A673 (cell line): ENCODE data around the gene KCTD5. TPM values are rescaled to one million over a fixed set of nuclear protein-coding genes. Genes with fewer than 3 reads are reported as not detected.

Experiments used
- BruUV-seq: library from RNA; stranded (reverse); fragments of 400-500 nt; replicated peaks from 2 replicates; lab custom pipeline; 2021; lab: Mats Ljungman, UMichigan
- CTCF ChIA-PET: fragments of 300-600 bp; sonication (Branson Sonifier 250); formaldehyde crosslinking; loops from one replicate; lab custom pipeline; 2022; ENCODE audit warnings: antibody characterized with exemption; lab: Charles Lee
- POLR2A ChIA-PET: fragments of 300-600 bp; sonication (Branson Sonifier 250); formaldehyde crosslinking; loops from one replicate; lab custom pipeline; 2022; ENCODE audit warnings: antibody characterized with exemption; ENCODE audit not compliant: low non-redundant PET; lab: Charles Lee
- DNase-seq: peaks from one replicate; pipeline ENCODE4 v3.0.0-alpha.2; 2015; ENCODE audit warnings: low spot score
- H3K27ac ChIP-seq: fragments of 200-600 bp; sonication (generic); 2 replicates; pipeline ENCODE4 v1.5.1; 2016; ENCODE audit warnings: mixed run types, low read depth, mild to moderate bottlenecking, mixed read lengths, antibody characterized with exemption, low read length; ENCODE audit not compliant: poor library complexity, severe bottlenecking
- H3K27me3 ChIP-seq: fragments of 200-600 bp; sonication (generic); replicated peaks from 2 replicates; pipeline ENCODE4 v1.6.1; 2017; ENCODE audit warnings: mixed run types, low read depth, mild to moderate bottlenecking, mixed read lengths, antibody characterized with exemption, low read length; ENCODE audit not compliant: insufficient read depth, poor library complexity
- H3K36me3 ChIP-seq: fragments of 200-600 bp; sonication (generic); 2 replicates; pipeline ENCODE4 v1.6.1; 2016; ENCODE audit warnings: mixed run types, mild to moderate bottlenecking, mixed read lengths, antibody characterized with exemption, low read length; ENCODE audit not compliant: insufficient read depth, poor library complexity, severe bottlenecking
- H3K4me1 ChIP-seq: fragments of 200-600 bp; sonication (generic); 2 replicates; pipeline ENCODE4 v1.6.1; 2017; ENCODE audit warnings: mixed run types, mild to moderate bottlenecking, mixed read lengths, antibody characterized with exemption, low read length; ENCODE audit not compliant: insufficient read depth, poor library complexity, severe bottlenecking
- H3K4me3 ChIP-seq: fragments of 200-600 bp; sonication (generic); 2 replicates; pipeline ENCODE4 v1.5.1; 2016; ENCODE audit warnings: low read depth, mixed run types, mild to moderate bottlenecking, mixed read lengths, low read length; ENCODE audit not compliant: poor library complexity, severe bottlenecking
- H3K9me3 ChIP-seq: fragments of 200-600 bp; sonication (generic); 2 replicates; pipeline ENCODE4 v1.6.1; 2016; ENCODE audit warnings: mixed run types, low read depth, mild to moderate bottlenecking, mixed read lengths, antibody characterized with exemption, low read length; ENCODE audit not compliant: poor library complexity, severe bottlenecking
- CTCF ChIP-seq: fragments of 300-800, 200-600 bp; sonication (generic); conservative IDR thresholded peaks from 2 replicates; pipeline ENCODE4 v1.5.1; 2017; ENCODE audit warnings: low read depth, mild to moderate bottlenecking, antibody characterized with exemption, low read length, moderate library complexity, mixed read lengths
- EZH2 ChIP-seq: fragments of 200-600 bp; sonication (generic); IDR thresholded peaks from 2 replicates; pipeline ENCODE4 v1.6.1; 2017; ENCODE audit warnings: borderline replicate concordance, low read depth, mild to moderate bottlenecking, mixed read lengths, antibody characterized with exemption, low read length; ENCODE audit not compliant: poor library complexity, severe bottlenecking
- intact Hi-C: fragments of 100-400 bp; cut with micrococcal nuclease; formaldehyde crosslinking; loops from one replicate; pipeline ENCODE4 v1.10.0; 2022; ENCODE audit not compliant: unreplicated experiment
- total RNA-seq: library from RNA; stranded (reverse); gene quantifications from 2 replicates; pipeline ENCODE4 v1.2.3, GENCODE V29; 2021

Gene KCTD5
- total RNA-seq, 1 experiment from 2014 or later, result 35.6 TPM

- BruUV-seq, result no TSS peak
- CTCF ChIA-PET, result no interaction called here
- no peak for DNase-seq
- intact Hi-C loops, result no loop called here
- Histone ChIP-seq H3K36me3 (peaks cover 19% of the 10 kb centered on the region), H3K4me3 (no peak overlapping the region), H3K4me1 (no peaks in the 10 kb centered on the region), H3K9me3 (no peaks in the 10 kb centered on the region), H3K27me3 (no peaks in the 10 kb centered on the region), H3K27ac (no peak overlapping the region)
- no peak for TF ChIP-seq EZH2
- POLR2A ChIA-PET, result no interaction called here
These were observed 22.6 kb downstream of the KCTD5 start for GRCh38 chr16:2704983-2705275.

- ChIA-PET CTCF (no interaction called here), POLR2A (no interaction called here)
- Histone ChIP-seq H3K27ac (no peak overlapping the region), H3K36me3 (peaks cover 19% of the 10 kb centered on the region), H3K9me3 (no peaks in the 10 kb centered on the region), H3K27me3 (no peaks in the 10 kb centered on the region), H3K4me1 (no peaks in the 10 kb centered on the region), H3K4me3 (no peak overlapping the region)
- no peak for TF ChIP-seq CTCF
- no peak for TF ChIP-seq EZH2
- intact Hi-C loops, result no loop called here
- DNase-seq, result no peak
- BruUV-seq, result no TSS peak
These were observed 23.0 kb downstream of the KCTD5 start for GRCh38 chr16:2705351-2705750.

- no TSS peak for BruUV-seq
- Histone ChIP-seq H3K36me3 (peaks cover 19% of the 10 kb centered on the region), H3K27ac (no peak overlapping the region), H3K27me3 (no peaks in the 10 kb centered on the region), H3K4me3 (no peak overlapping the region), H3K9me3 (no peaks in the 10 kb centered on the region), H3K4me1 (no peaks in the 10 kb centered on the region)
- no peak for DNase-seq
- ChIA-PET CTCF (no interaction called here), POLR2A (no interaction called here)
- intact Hi-C loops, result no loop called here
- no peak for TF ChIP-seq CTCF
- no peak for TF ChIP-seq EZH2
These were observed 23.8 kb downstream of the KCTD5 start for GRCh38 chr16:2706085-2706484.

DNA sequence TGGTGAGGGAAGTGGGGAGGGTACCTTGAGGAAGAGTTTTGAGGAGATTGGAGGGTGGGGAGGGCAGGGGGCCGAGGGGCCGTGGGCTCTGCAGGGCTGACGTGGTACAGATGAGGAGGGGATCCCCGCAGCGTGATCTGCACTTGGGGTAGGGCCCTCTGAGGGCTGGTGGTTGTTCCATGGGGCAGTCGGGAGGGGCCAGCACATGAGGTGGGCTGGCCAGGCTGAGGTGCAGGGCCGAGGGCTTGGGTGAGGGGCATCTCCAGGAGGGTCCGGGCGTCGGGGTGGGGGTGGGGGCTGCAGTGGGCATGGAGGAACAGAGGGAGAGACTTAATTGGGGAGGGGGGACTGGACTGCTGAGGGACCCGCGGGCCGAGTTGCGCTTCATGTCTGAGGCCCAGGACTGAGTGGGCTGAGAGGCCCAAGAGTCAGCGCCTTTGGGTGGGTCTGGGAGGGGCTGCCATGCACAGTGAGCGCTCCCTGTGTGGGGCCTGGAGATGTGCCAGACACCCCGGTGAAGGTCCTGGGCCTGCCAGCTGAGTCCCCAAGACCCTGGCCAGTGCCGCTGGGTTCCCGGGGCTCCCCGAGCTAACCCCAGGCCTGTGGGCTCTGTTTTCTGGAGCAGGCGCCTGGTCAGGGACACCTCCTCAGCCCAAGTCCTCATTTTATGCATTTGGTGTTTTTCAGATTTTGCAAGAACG, 24.4 kb downstream of the KCTD5 start:
- TF ChIP-seq EZH2 (no peak), CTCF (no peak)
- H3K9me3 ChIP-seq, result no peaks in the 10 kb centered on the region
- ChIA-PET CTCF (no interaction called here), POLR2A (no interaction called here)
- DNase-seq, result no peak
- peaks cover 19% of the 10 kb centered on the region for H3K36me3 ChIP-seq
- H3K27me3 ChIP-seq, result no peaks in the 10 kb centered on the region
- H3K27ac ChIP-seq, result no peak overlapping the region
- no TSS peak for BruUV-seq
- H3K4me3 ChIP-seq, result no peak overlapping the region
- no peaks in the 10 kb centered on the region for H3K4me1 ChIP-seq
- intact Hi-C loops, result no loop called here
